GM18520 (cell line): Measurements from ENCODE around the gene WNK1.
A peak's percentile ranks its signal among the peaks of the same experiment; 100 is the strongest.
"Not testable (repeated sequence)": the region's sequence is repeated elsewhere in the genome, so short reads cannot be mapped to it uniquely, and the experiment has no call there.

Experiments used
- ATAC-seq: cut with Tn5 transposase; IDR thresholded peaks from one replicate; pipeline ENCODE4 v1.9.1; 2021; ENCODE audit not compliant: unreplicated experiment

Gene WNK1

GRCh38 chr12:740921-741320 lies 11.5 kb upstream of the WNK1 start:
- ATAC-seq = no peak

GRCh38 chr12:749751-750270 lies 2.6 kb upstream of the WNK1 start:
- no peak for ATAC-seq

GRCh38 chr12:750366-751191 lies 1.8 kb upstream of the WNK1 start:
- no peak for ATAC-seq

- ATAC-seq = peak; percentile 32
Measured at GRCh38 chr12:751192-751998, 984 bp upstream of the WNK1 start.

- ATAC-seq = peak; percentile 25
Measured at GRCh38 chr12:752695-753610, 574 bp downstream of the WNK1 start.

- no peak for ATAC-seq
Measured at GRCh38 chr12:753611-754472, 1.5 kb downstream of the WNK1 start.

GRCh38 chr12:754473-754820 lies 2.1 kb downstream of the WNK1 start:
- ATAC-seq = no peak

- ATAC-seq = no peak
Measured at GRCh38 chr12:754851-755562, 2.6 kb downstream of the WNK1 start.

- no peak for ATAC-seq
Measured at GRCh38 chr12:759628-760027, 7.2 kb downstream of the WNK1 start.

GRCh38 chr12:761256-761655 lies 8.9 kb downstream of the WNK1 start:
- no peak for ATAC-seq

GRCh38 chr12:765840-766239 lies 13.5 kb downstream of the WNK1 start:
- ATAC-seq = no peak

- no peak for ATAC-seq
Measured at GRCh38 chr12:768434-768833, 16.1 kb downstream of the WNK1 start.

- no peak for ATAC-seq
Measured at GRCh38 chr12:770479-770878, 18.1 kb downstream of the WNK1 start.

- ATAC-seq = no peak
Measured at GRCh38 chr12:772056-772697, 19.8 kb downstream of the WNK1 start.

GRCh38 chr12:774051-774614 lies 21.8 kb downstream of the WNK1 start:
- no peak for ATAC-seq

- not testable (repeated sequence) for ATAC-seq
Measured at GRCh38 chr12:775973-776771, 23.8 kb downstream of the WNK1 start.

- ATAC-seq = not testable (repeated sequence)
Measured at GRCh38 chr12:776772-777373, 24.5 kb downstream of the WNK1 start.
